HL-60 (cell line): ENCODE results near the gene CD300LG.

Experiments
- CTCF ChIP-seq: IDR thresholded peaks from one replicate; pipeline ENCODE4 v1.5.1; 2011; ENCODE audit warnings: low read length, control low read depth, inconsistent platforms; ENCODE audit not compliant: insufficient read depth
- GABPA ChIP-seq: IDR thresholded peaks from 2 replicates; pipeline ENCODE4 v1.6.1; 2012; ENCODE audit warnings: low read depth
- POLR2AphosphoS5 ChIP-seq: IDR thresholded peaks from 2 replicates; pipeline ENCODE4 v1.6.1; 2012; ENCODE audit warnings: low read depth
- REST ChIP-seq: IDR thresholded peaks from 2 replicates; pipeline ENCODE4 v1.6.1; 2012; ENCODE audit warnings: low read depth; ENCODE audit not compliant: insufficient replicate concordance

- TF ChIP-seq CTCF: no peak
- no peak for TF ChIP-seq POLR2AphosphoS5
- no peak for TF ChIP-seq REST
- no peak for TF ChIP-seq GABPA
Observed at GRCh38 chr17:43829738-43830137, 17.2 kb upstream of the CD300LG start.
